ENCODE measurements around the gene ACKR2.

DNA sequence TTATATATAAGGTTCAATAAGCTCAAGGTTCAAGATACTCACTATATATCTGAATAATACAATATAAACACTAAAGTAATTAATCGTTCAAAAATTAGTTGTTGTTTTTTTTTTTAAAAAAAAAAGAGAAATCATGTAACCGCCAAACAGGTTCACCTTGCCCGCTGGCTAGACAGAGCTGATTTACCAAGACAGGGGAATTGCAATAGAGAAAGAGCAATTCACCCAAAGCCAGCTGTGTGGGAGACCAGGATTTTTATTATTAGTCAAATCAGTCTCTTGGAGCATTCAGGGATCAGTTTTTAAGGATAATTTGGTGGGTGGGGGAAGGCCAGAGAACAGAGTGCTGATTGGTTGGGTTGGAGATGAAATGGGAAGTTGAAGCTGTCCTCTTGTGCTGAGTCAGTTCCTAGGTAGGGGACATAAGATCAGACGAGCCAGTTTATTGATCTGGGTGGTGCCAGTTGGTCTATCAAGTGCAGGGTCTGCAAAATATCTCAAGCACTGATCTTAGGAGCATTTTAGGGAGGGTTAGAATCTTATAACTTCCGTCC lies 12.8 kb upstream of the ACKR2 start:
- TF ChIP-seq, protein P1, sequence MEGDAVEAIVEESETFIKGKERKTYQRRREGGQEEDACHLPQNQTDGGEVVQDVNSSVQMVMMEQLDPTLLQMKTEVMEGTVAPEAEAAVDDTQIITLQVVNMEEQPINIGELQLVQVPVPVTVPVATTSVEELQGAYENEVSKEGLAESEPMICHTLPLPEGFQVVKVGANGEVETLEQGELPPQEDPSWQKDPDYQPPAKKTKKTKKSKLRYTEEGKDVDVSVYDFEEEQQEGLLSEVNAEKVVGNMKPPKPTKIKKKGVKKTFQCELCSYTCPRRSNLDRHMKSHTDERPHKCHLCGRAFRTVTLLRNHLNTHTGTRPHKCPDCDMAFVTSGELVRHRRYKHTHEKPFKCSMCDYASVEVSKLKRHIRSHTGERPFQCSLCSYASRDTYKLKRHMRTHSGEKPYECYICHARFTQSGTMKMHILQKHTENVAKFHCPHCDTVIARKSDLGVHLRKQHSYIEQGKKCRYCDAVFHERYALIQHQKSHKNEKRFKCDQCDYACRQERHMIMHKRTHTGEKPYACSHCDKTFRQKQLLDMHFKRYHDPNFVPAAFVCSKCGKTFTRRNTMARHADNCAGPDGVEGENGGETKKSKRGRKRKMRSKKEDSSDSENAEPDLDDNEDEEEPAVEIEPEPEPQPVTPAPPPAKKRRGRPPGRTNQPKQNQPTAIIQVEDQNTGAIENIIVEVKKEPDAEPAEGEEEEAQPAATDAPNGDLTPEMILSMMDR (IDR thresholded peaks at IDR 0.05), result no peak
- no peak for TF ChIP-seq POLR2A (IDR thresholded peaks at IDR 0.05)

Measured in testis (tissue), 2 donors.